HUES64 (cell line): ENCODE data around the gene INMT.

ENCODE experiments used
- H3K27ac ChIP-seq: 2 replicates; pipeline ENCODE4 v1.7.0; 2013; ENCODE audit warnings: low read depth, low read length, inconsistent platforms
- H3K27me3 ChIP-seq: 2 replicates; pipeline ENCODE4 v1.6.1; 2013; ENCODE audit warnings: mild to moderate bottlenecking, low read length; ENCODE audit not compliant: insufficient read depth
- H3K36me3 ChIP-seq: 2 replicates; pipeline ENCODE4 v1.6.1; 2013; ENCODE audit warnings: mild to moderate bottlenecking, low read length; ENCODE audit not compliant: insufficient read depth
- H3K4me1 ChIP-seq: 2 replicates; pipeline ENCODE4 v1.6.1; 2013; ENCODE audit warnings: mild to moderate bottlenecking, low read length, moderate library complexity; ENCODE audit not compliant: insufficient read depth
- H3K4me3 ChIP-seq: 2 replicates; pipeline ENCODE4 v1.5.1; 2013; ENCODE audit warnings: mild to moderate bottlenecking, low read length, moderate library complexity
- H3K9ac ChIP-seq: 2 replicates; pipeline ENCODE4 v1.6.1; 2013; ENCODE audit warnings: mild to moderate bottlenecking, low read depth, low read length
- H3K9me3 ChIP-seq: 2 replicates; pipeline ENCODE4 v1.6.1; 2013; ENCODE audit warnings: low read depth, low read length; ENCODE audit not compliant: insufficient read depth
- WGBS: fragments of 150-250, 120-280 bp; methylation state at CpG from one replicate; pipeline ENCODE4 v1.1.7; 2013; ENCODE audit warnings: missing lambda C conversion rate; 5-methylcytosine and 5-hydroxymethylcytosine counted together

Gene INMT

DNA sequence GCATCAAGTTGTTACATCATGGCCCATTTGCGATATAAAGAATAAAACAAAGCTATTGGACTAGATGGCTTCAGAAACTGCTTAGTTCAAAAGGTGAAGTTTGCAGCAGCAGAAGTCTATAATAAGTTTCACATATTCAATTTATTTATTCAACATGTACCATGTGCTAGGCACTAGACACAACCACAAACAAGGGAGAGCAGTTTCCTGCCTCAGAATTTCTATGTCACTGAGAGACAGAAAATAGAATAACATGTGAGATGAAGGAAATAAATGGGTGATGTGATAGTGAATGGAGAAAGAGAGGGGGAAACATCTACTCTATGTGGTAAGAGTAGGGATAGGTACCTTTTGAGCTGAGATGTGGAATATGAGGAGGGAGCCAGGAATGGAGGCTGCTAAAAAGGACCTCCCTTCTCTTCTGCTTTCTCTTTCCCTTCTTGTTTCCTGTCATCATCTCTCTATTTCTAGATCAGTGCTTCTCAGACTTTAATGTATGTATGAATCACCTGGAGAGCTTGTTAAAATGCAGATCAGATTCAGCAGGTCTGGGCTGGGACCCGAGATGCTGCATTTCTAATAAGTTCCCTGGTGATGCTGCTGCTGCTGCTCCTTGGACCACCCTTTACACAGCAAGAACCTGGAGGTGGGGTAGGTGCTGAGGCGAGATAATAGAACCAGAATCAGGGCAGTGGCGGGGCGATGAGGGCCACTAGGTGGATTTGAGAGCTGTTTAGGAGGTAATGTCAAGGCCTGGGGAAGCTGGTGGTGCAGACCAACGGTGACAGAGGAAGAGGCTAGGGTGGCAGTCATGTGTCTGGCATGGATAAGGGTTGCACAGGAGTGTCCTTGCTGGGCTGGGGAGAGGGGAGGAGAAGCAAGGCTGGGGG is 13.7 kb upstream of the INMT start:
- Histone ChIP-seq H3K27me3 (no peaks in the 10 kb centered on the region), H3K4me1 (no peaks in the 10 kb centered on the region), H3K9ac (no peak overlapping the region), H3K4me3 (no peak overlapping the region), H3K9me3 (no peaks in the 10 kb centered on the region), H3K27ac (no peak overlapping the region), H3K36me3 (no peaks in the 10 kb centered on the region)
- 89% methylated on average over 6 of the region's 6 CpGs for WGBS

DNA sequence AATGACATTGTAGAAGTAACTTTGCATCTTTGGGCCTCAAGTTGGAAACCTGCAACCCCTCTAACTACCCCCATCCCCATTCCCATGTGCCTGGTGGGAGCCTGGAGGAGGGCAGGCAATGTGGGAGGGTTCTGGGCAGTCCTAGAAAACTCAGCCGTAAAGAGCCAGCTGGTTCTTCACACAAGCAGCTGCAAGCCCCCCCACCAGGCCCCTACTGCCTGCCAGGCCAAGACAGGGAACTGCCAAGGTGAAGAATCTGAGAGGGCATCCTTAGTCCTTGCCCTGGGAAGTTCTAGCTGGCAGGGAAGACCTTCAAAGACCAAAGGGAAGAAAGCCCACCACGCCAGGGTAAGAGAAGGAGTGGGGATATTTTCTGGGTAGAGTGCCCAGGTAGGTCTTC is 12.2 kb upstream of the INMT start:
- no peak overlapping the region for H3K27ac ChIP-seq
- H3K4me1 ChIP-seq, result no peaks in the 10 kb centered on the region
- H3K27me3 ChIP-seq, result no peaks in the 10 kb centered on the region
- H3K4me3 ChIP-seq, result no peak overlapping the region
- H3K9me3 ChIP-seq, result no peaks in the 10 kb centered on the region
- no peaks in the 10 kb centered on the region for H3K36me3 ChIP-seq
- WGBS, result 80% methylated on average over 2 of the region's 2 CpGs
- no peak overlapping the region for H3K9ac ChIP-seq

DNA sequence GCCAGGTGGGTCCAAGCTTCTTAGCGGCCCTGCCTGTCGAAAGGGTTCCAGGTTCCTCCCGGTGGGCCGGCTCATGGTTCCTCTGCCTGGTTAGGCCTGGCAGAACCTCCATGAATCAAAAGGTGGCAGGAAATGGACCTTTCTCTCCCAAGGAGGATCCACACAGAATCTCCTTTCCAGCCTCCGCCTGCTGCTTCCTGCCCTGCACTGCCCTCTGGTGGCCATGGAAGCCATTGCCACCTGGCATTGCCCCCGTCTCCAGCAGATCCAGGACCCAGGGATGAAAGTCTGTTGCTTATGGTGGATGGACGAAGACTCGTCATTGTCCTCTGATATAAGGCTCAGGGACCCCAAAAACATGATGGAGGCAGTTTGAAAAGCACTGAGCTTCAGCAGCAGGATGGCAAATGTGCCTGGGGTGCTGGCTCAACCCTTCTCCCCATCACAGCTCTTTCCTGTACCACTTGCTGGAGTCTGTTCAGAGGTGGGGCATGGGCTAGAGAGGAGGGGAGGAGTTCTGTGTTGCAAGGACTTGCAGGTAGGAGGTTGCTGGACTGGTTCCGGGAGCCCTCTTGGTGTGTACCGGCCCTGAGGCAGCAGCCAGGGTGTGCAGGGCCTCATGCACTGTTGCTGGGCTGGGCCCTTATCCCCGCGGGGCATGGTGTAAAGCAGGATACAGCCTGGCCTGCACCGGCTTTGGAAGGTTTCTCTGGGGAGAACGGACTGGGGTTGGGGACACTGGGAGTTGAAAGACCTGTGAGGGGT is 11.3 kb upstream of the INMT start:
- Histone ChIP-seq H3K27me3 (no peaks in the 10 kb centered on the region), H3K36me3 (no peaks in the 10 kb centered on the region), H3K9ac (no peak overlapping the region), H3K9me3 (no peaks in the 10 kb centered on the region), H3K27ac (no peak overlapping the region), H3K4me3 (no peak overlapping the region), H3K4me1 (no peaks in the 10 kb centered on the region)
- 51% methylated on average over 14 of the region's 14 CpGs for WGBS

DNA sequence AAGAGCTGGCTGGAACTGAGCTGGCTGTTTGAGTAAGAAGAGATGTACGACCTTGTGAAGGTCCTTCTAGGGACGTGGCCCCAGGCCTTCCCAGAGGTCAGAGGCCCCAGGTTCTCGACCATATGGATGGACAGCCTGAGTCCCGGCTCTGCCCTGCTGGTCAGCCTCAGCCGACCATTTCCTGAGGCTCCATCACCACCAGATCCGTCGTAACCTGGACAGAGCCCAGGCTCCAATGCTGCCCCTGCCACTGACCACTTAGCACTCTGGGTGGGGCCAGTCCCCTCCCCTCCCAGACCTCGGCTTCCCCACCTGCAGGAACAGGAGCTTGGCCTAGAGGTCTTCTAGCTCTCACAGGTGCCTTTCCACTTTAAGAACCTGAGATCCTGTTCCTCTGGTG is 10.6 kb upstream of the INMT start:
- H3K4me1 ChIP-seq, result no peaks in the 10 kb centered on the region
- WGBS, result 92% methylated on average over 8 of the region's 8 CpGs
- no peak overlapping the region for H3K27ac ChIP-seq
- H3K9me3 ChIP-seq, result no peaks in the 10 kb centered on the region
- H3K27me3 ChIP-seq, result no peaks in the 10 kb centered on the region
- H3K9ac ChIP-seq, result no peak overlapping the region
- no peaks in the 10 kb centered on the region for H3K36me3 ChIP-seq
- no peak overlapping the region for H3K4me3 ChIP-seq

DNA sequence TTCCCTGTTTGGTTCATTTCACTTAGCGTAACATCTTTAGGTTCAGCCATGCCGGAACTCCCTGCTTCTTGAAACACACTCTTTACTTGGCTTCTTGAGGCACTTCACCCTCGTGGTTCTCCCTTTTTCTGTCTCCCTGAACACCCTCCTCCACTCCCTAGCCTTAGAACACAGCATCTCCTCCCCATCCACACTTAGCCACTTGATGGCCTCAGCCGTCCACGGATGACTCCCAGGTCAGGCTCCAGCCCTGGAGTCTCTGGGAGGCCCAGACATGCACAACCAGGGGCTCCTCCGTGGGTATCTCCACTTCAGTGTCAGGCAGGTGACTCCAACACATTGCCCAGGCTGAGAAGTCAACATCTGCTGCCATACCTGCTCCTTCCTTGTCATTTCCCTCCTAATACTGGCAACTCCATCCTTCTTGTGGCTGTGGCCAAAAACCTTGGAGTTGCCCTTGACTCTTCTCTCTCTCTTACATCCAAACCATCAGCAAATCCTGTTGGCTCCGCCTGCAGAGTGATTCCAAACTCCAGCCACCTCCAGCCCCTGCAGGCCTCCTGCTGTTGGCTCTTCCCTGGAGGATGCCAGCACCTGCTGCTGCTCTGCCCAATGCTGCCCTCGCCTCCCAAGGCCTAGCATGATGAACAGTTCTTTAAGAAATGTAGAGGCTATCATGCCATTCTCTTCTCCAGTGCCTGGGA is 8.4 kb upstream of the INMT start:
- H3K27me3 ChIP-seq, result no peaks in the 10 kb centered on the region
- H3K4me3 ChIP-seq, result no peak overlapping the region
- H3K9ac ChIP-seq, result no peak overlapping the region
- 78% methylated on average over 8 of the region's 8 CpGs for WGBS
- H3K9me3 ChIP-seq, result no peaks in the 10 kb centered on the region
- no peaks in the 10 kb centered on the region for H3K4me1 ChIP-seq
- no peak overlapping the region for H3K27ac ChIP-seq
- no peaks in the 10 kb centered on the region for H3K36me3 ChIP-seq

DNA sequence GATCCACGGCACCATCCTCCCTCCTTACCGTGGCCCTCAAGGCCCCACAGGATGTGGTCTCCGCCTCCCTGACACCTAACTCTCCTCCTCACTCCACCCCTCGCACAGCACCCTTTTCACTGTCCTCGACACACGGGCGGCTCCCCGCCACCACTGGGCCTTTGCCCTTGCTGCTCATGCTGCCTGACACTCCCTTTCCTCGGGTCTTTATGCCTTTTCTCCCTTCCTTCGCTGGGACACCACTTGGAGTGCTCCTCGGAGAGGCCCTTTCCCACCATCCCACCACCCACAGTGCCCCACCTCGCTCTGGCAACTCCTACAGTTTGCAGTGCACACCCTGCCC is 7.9 kb upstream of the INMT start:
- Histone ChIP-seq H3K9ac (no peak overlapping the region), H3K27me3 (no peaks in the 10 kb centered on the region), H3K27ac (no peak overlapping the region), H3K36me3 (no peaks in the 10 kb centered on the region), H3K4me3 (no peak overlapping the region), H3K9me3 (no peaks in the 10 kb centered on the region), H3K4me1 (no peaks in the 10 kb centered on the region)
- WGBS, result 87% methylated on average over 12 of the region's 12 CpGs

DNA sequence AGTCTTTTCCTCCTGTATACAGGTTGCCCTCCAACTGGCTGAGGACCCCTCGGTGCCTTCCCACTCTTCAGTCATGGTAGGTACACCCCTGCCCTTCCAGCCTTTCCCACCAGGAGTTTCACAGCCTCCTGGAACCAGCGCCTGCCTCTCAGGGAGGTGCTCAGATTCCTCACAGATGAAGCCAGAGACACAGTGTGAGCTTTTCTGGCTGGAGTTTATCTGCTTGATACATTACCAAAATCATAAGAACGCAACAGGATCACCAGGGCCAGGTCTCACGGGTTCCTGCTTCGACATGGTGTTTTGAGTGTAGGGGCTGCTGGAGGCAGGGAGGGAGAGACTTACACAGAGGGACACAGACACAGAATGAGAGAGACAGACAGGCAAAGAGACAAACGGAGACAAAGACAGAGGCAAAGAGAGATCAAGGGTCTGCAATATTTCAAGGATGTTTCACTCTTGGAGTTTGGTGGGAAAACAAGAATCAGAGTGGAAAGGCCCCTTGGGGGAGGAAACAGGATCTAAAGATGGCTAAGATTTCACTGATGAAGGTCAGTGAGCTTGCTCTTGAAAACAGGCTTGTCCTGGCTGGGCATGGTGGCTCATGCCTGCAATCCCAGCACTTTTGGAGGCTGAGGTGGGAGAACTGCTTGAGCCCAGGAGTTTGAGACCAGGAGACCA is 6.5 kb upstream of the INMT start:
- Histone ChIP-seq H3K4me3 (no peak overlapping the region), H3K9me3 (no peaks in the 10 kb centered on the region), H3K9ac (no peak overlapping the region), H3K4me1 (no peaks in the 10 kb centered on the region), H3K36me3 (no peaks in the 10 kb centered on the region), H3K27me3 (no peaks in the 10 kb centered on the region), H3K27ac (no peak overlapping the region)
- WGBS, result 93% methylated on average over 6 of the region's 6 CpGs

DNA sequence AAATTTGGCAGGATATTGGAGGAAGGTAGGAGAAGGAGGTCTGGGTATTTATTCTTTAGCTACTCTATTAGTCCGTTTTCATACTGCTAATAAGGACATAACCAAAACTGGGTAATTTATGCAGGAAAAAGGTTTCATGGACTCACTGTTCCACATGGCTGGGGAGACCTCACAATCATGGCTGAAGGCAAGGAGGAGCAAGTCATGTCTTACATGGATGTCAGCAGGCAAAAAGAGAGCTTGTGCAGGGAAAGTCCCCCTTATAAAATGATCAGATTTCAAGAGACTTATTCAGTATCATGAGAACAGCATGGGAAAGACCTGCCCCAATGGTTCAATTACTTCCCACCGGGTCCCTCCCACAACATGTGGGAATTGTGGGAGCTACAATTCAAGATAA is 1.9 kb upstream of the INMT start:
- no peaks in the 10 kb centered on the region for H3K9me3 ChIP-seq

DNA sequence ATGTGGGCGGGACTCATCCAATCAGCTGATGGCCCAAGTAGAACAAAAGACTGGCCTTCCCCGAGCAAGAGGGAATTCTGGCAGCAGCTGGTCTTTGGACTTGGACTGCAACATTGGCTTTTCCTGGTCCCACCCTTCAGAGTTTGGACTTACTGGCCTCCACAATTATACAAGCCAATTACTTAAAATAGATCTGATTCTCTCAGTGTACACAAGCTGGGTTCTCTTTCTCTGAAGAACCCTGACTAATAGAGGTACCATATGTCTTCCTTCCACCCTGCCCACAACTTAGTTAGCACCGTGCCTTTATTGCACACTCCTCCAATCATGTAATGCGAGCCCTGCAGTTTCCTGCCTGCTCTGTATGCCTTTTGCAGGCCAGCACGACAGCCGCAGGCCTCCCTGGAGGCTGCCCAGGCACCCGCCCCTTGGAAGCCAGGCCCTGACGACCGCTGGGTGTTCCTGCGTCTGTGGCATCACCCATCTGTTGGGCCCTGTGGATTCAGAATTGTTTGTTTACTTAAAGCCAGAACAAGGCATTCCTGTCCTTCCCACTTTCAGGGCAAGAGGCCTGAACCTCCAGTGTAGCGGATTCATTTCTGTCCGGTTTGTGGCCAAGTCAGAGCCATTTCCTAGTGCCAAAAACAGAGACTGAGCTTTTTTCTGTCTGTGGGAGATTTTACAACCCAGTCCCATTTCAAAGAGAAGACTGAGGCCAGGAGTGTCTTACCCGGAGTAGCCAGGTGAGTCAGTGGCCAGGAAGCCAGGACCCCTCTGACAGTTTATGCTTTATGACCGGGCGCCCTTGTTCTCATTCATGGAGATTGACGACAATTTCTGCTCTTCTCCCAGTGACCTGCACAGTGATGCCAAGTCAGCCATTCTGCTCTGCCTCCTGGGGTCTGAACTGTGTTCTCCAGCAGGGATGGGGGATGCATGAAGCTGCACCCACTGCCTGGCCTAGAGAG is 968 bp upstream of the INMT start:
- no peaks in the 10 kb centered on the region for H3K9me3 ChIP-seq
- H3K4me3 ChIP-seq, result no peak overlapping the region
- H3K27ac ChIP-seq, result no peak overlapping the region
- no peaks in the 10 kb centered on the region for H3K36me3 ChIP-seq
- no peaks in the 10 kb centered on the region for H3K27me3 ChIP-seq
- no peak overlapping the region for H3K9ac ChIP-seq
- H3K4me1 ChIP-seq, result no peaks in the 10 kb centered on the region
- 81% methylated on average over 16 of the region's 16 CpGs for WGBS

More for the DNA sequence above, 1.9 kb upstream of the INMT start:
- no peak overlapping the region for H3K4me3 ChIP-seq
- no peaks in the 10 kb centered on the region for H3K27me3 ChIP-seq
- no peak overlapping the region for H3K27ac ChIP-seq
- 100% methylated on average over 2 of the region's 2 CpGs for WGBS
- H3K9ac ChIP-seq, result no peak overlapping the region
- H3K4me1 ChIP-seq, result no peaks in the 10 kb centered on the region
- H3K36me3 ChIP-seq, result no peaks in the 10 kb centered on the region

DNA sequence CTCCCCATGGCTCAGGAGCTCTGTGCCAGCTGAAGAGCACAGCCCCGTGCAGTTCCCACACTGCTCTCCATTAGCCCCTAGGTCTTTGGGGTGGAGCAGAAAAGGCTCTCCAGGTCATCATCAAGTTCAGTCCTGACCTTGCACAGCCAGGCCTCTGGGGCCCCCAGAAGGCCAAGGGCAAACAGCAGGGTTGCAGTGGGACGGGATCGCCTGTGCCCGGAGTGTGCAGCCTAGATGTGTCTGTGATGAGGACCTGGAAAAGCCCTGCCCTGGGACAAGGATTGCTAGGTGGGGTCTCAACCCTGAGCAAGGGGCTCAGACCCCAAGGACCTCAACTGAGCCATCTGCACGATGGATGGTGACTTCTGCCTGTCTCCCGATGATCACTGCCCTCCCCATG is 549 bp downstream of the INMT start:
- H3K36me3 ChIP-seq, result no peaks in the 10 kb centered on the region
- no peaks in the 10 kb centered on the region for H3K4me1 ChIP-seq
- H3K9me3 ChIP-seq, result no peaks in the 10 kb centered on the region
- no peak overlapping the region for H3K9ac ChIP-seq
- 94% methylated on average over 6 of the region's 6 CpGs for WGBS
- no peak overlapping the region for H3K4me3 ChIP-seq
- H3K27ac ChIP-seq, result no peak overlapping the region
- H3K27me3 ChIP-seq, result no peaks in the 10 kb centered on the region
